ENCODE data around the gene FBXL15. TPM values are rescaled to one million over a fixed set of nuclear protein-coding genes. Genes with fewer than 3 reads are reported as not detected.

Gene FBXL15
- total RNA-seq, 1 donor from 2014 or later: 5.8 TPM

GRCh38 chr10:102426803-102427287, 6.2 kb downstream of the FBXL15 start:
- no peak for DNase-seq (ENCODE audit: low read depth in 2 of 2)

DNA sequence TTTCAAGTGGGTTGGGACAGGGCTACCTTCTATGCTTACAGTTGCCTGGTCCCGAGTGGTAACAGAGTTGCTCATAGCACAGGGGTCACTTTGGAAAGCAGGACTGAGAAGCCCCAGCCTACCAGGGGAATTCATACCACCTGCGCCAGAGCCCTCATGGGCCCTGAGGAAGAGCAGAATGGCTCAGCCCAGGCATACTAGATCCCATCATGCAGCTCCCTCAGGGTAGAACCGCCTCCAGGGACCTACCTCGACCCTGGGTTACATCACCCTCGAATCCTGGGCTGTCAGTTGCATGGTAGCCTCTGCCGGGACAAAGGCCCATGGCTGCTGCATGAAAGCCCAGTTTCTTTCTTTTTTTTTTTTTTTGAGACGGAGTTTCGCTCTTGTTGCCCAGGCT, 8.8 kb downstream of the FBXL15 start:
- no peak for DNase-seq (ENCODE audit: low read depth in 2 of 2)

GRCh38 chr10:102431452-102432124, 11.0 kb downstream of the FBXL15 start:
- no peak for DNase-seq (ENCODE audit: low read depth in 2 of 2)

GRCh38 chr10:102432162-102432950, 11.7 kb downstream of the FBXL15 start, which contains the start of gene CUEDC2:
Gene CUEDC2, minus strand, starts transcription at chr10:102432574. Its CDS starts 7,386 bp downstream, at chr10:102425188.
- DNase-seq (ENCODE audit: low read depth in 2 of 2): peak; percentile 78 to 94

- no peak for DNase-seq (ENCODE audit: low read depth in 2 of 2)
Measured at GRCh38 chr10:102433619-102434046, 13.0 kb downstream of the FBXL15 start.

- no peak for DNase-seq (ENCODE audit: low read depth in 2 of 2)
Measured at GRCh38 chr10:102434394-102435132, 13.9 kb downstream of the FBXL15 start.

DNA sequence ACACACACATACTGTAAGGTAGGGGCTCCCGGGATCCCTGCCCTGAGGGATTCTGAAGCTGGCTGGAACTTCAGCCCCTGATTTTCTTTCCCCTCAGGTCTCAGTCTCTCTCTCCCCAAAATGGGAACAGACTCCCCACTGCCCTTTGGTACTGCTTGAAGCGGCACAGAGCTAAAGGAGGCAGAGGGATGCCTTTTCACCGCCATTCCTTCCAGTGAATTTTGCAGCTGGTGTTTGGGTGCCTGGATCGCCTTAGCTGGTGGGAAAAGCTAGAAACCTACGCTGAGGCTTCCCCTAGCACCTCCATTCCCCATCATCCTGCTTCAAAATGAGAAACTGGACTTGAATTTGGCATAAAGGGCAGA, 14.5 kb downstream of the FBXL15 start:
- no peak for DNase-seq (ENCODE audit: low read depth in 2 of 2)

GRCh38 chr10:102435529-102436233, 15.0 kb downstream of the FBXL15 start:
- DNase-seq (ENCODE audit: low read depth in 2 of 2): no peak

- no peak for DNase-seq (ENCODE audit: low read depth in 2 of 2)
Measured at GRCh38 chr10:102436312-102436711, 15.7 kb downstream of the FBXL15 start.

DNA sequence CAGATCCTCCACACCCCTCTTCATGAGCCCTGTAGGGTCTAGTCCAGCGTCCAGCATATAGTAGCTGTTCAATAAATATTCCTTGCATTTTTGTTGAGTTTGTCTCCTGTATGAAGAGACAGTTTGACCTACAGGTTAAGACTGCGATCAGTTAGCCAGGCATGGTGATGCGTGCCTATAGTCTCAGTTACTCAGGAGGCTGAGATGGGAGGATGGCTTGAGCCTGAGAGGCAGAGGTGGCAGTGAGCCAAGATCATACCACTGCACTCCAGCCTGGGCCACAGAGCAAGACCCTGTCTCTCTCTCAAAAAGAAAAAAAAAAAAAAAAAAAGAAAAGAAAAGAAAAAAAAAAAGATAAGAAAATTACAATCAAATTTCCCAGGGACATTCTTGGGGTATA, 16.9 kb downstream of the FBXL15 start:
- no peak for DNase-seq (ENCODE audit: low read depth in 2 of 2)

- no peak for DNase-seq (ENCODE audit: low read depth in 2 of 2)
Measured at GRCh38 chr10:102438374-102438773, 17.7 kb downstream of the FBXL15 start.

DNA sequence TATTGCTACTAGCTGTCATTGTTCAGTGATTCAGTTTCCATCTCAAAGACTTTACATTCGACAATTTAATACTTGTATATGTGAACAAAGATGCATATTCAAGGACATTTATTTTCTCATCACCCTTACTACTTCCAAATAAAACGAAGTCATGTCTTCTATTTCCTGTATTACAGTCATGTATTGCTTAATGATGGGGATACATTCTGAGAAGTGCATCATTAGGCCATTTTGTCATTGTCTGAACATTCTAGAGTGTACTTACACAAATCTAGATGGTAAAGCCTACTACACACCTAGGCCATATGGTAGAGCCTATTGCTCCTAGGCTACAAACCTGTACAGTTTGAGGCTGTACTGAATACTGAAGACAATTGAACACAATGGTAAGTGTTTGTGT, 24.2 kb downstream of the FBXL15 start:
- no peak for DNase-seq (ENCODE audit: low read depth in 2 of 2)

DNA sequence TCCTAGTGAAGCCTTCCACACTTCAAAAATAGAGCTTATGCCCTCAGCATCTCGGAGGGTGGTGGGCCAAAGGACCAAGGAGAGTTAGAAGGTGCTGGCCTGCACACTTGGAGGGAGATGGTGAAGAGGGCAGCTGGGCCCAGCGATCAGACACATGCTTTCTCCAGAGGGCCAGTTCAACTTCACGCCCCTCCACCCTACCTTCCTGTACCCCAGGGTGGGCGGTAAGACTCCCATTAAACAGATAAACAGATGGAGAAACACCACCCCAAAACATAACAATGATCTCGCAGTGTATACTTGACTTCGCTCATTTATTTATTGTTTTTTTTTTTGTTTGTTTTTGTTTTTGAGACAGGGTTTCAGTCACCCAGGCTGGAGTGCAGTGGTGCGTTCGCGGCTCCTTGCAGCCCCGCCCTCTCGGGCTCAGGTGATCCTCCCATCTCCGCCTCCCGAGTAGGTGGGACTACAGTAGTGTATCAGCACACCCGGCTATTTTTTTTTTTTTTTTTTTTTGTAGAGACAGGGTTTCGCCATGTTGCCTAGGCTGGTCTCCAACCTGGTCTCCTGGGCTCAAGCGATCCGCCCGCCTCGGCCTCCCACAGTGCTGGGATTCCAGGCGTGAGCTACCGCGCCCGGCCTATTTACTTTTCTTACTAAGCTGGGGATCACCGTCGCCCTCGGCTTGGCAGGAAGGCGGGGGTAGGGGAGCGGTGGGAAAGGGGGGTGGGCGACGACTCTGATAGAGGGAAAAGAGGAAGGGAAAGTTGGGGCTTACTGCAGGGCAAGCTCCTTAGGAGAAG, 28.9 kb downstream of the FBXL15 start:
- peak in 1 of 2 donors; percentile 58 for DNase-seq (ENCODE audit: low read depth in 2 of 2)

DNA sequence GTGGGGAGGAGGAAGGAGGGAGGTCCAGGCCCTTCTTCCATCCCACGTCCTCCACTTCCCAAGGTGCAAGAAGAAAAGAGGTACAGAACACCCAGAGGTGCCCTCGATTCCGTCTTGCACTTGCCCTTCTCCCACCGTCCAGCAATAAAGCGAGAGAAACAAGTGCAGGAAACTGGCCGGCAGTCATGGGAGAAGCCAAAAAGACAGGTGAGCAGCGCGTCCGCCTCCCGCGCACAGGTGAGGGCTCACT, 29.4 kb downstream of the FBXL15 start:
- no peak for DNase-seq (ENCODE audit: low read depth in 2 of 2)

GRCh38 chr10:102450374-102451104, 29.9 kb downstream of the FBXL15 start:
- peak; percentile 61 to 87 for DNase-seq (ENCODE audit: low read depth in 2 of 2)

DNA sequence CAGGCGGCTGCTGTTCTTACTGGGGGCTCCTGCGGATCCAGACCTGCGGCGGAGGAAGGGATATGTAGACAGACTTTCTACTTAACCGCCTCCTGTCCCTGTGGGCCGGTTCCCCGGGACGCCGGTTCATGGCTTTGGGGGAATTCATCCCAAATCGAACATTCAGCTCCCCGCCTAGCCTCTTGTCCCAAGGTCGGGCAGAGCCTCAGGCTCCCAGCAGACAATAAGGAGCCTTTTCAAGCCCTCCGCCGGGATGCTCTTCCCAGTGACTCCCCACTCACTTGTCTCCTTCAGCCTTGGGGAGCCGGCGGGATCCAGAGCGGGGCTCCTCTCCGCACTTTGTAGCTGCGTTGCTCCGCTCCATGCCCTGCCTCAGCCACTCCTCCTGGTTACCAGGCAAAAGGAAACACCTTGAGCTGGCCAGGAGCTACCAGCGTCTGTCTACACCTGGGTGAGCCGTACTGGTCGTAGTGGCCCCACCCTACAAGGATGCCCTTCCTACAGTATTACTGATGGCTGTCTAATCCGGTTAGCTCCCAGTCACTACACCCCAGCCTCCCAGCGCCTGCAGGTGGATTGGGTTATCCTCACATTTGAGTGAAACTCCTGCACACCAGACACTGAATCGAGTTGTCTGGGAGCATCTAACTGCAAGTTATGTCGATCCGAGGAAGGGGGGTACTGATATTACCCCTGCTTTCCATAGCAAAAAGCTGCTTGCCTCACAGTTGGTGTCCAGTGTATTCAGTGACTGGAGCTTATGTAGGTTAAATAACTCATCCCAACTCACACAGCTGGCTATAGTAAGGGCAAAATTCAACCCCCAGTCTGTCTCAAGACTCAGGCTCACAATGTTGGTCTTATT, 30.7 kb downstream of the FBXL15 start, which contains the start of gene C10orf95:
Gene C10orf95, minus strand, starts transcription at position 439 of the 865 bp plus-strand sequence. CDS start 450 bp downstream, outside the sequence.
- no peak for DNase-seq (ENCODE audit: low read depth in 2 of 2)

GRCh38 chr10:102452672-102453340, 32.2 kb downstream of the FBXL15 start:
- DNase-seq (ENCODE audit: low read depth in 2 of 2): peak in 1 of 2 donors; percentile 28

DNA sequence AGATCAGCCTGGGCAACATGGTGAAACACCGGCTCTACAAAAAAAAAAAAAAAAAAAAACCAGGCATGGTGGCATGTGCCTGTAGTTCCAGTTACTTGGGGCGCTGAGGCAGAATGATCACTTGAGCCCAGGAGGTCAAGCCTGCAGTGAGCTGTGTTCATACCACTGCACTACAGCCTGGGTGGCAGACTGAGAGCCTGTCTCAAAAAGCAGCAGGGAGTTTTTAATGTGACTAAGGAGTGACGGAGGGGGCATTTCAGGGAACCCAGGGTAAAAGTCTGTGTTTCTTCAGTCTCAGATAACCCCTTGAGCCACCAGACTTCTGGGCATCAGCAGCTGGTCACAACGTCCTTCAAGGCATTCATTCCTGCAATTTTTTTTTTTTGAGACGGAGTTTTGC, 32.9 kb downstream of the FBXL15 start:
- DNase-seq (ENCODE audit: low read depth in 2 of 2): no peak

Measured in dermis microvascular lymphatic vessel endothelial cell (primary cell).